H1 (cell line): ENCODE measurements around the gene SLC26A6. TPM values are rescaled to one million over a fixed set of nuclear protein-coding genes. Genes with fewer than 3 reads are reported as not detected.

Experiments used
- CTBP2 ChIP-seq: IDR thresholded peaks from 2 replicates; pipeline ENCODE4 v1.7.0; 2011; ENCODE audit warnings: borderline replicate concordance, mild to moderate bottlenecking, moderate library complexity, mixed read lengths, low read length; ENCODE audit not compliant: insufficient read depth, insufficient read length
- SUZ12 ChIP-seq: fragments of 200-600 bp; sonication (generic); IDR thresholded peaks from 2 replicates; pipeline ENCODE4 v1.6.1; 2012; ENCODE audit warnings: mild to moderate bottlenecking, inconsistent platforms, low read length, moderate library complexity, mixed read lengths
- polyA plus RNA-seq, 7 experiments: library from polyadenylated mRNA; depleted of rRNA in 3 of 7; stranded (reverse) in 5 of 7; unstranded in 2 of 7; fragments of >200 nt in 5 of 7; fragments of 200-250 nt in 2 of 7; gene quantifications; 1 replicate in 5 of 7; 2 replicates in 1 of 7; 4 replicates in 1 of 7; pipeline versions ENCODE4 v1.2.1 to v1.2.3, GENCODE V29; 2011 to 2013; ENCODE audit warnings: missing spikeins in 2 of 7, mixed read lengths in 2 of 7
- total RNA-seq: library from RNA; stranded (reverse); fragmentation: NEBNext Ultra II Directional; extraction: Animal tissue kit (Norgen Biotek cat#: 25700); gene quantifications from 2 replicates; pipeline ENCODE4 v1.2.1, GENCODE V29; 2021

Gene SLC26A6
- total and polyA plus RNA-seq, 2 of the 8 experiments (the other 6 are each of a cell fraction or from before 2014, with no cell fraction given): 50.4 to 58.0 TPM

- TF ChIP-seq CTBP2 (no peak), SUZ12 (no peak)
Measured at GRCh38 chr3:48661501-48662144, 26.4 kb upstream of the SLC26A6 start (continued).
